Activated B cell treated with CpG ODN at 0.5 μM for 24 hours (primary cell): ENCODE measurements around the gene DLGAP4. TPM values are rescaled to one million over a fixed set of nuclear protein-coding genes. Genes with fewer than 3 reads are reported as not detected.
"Not testable (repeated sequence)": the region's sequence is repeated elsewhere in the genome, so short reads cannot be mapped to it uniquely, and the experiment has no call there.

ENCODE experiments used
- ATAC-seq: fragments of 200-7000 bp; cut with Tn5 transposase; one replicate; pipeline ENCODE4 v1.10.0; 2021; ENCODE audit warnings: low read depth, mild to moderate bottlenecking, moderate library complexity
- CTCF ChIA-PET: fragments of 350-600 bp; sonication (Branson Sonifier 250); formaldehyde crosslinking; loops from one replicate; lab custom pipeline; 2021; ENCODE audit warnings: antibody characterized with exemption; lab: Charles Lee
- POLR2A ChIA-PET: fragments of 350-600 bp; sonication (Branson Sonifier 250); formaldehyde crosslinking; loops from one replicate; lab custom pipeline; 2021; ENCODE audit warnings: antibody characterized with exemption; lab: Charles Lee
- DNase-seq: peaks from one replicate; pipeline ENCODE4 v3.0.0; 2022
- H3K27ac Mint-ChIP-seq: one replicate; pipeline ENCODE4 v1.8.0; 2020; ENCODE audit warnings: mixed read lengths
- H3K27me3 Mint-ChIP-seq: one replicate; pipeline ENCODE4 v1.8.0; 2021; ENCODE audit warnings: mixed read lengths
- H3K36me3 Mint-ChIP-seq: one replicate; pipeline ENCODE4 v1.8.0; 2021; ENCODE audit warnings: low read depth, mixed read lengths
- H3K4me1 Mint-ChIP-seq: one replicate; pipeline ENCODE4 v1.8.0; 2021; ENCODE audit warnings: mixed read lengths
- H3K4me3 Mint-ChIP-seq: one replicate; pipeline ENCODE4 v1.8.0; 2020; ENCODE audit warnings: mild to moderate bottlenecking, mixed read lengths
- H3K9me3 Mint-ChIP-seq: one replicate; pipeline ENCODE4 v1.8.0; 2020; ENCODE audit warnings: mixed read lengths
- intact Hi-C: fragments of 100-400 bp; cut with micrococcal nuclease; formaldehyde crosslinking; loops from one replicate; pipeline ENCODE4 v1.15.1; 2024
- total RNA-seq: library from RNA; stranded (reverse); gene quantifications from 2 replicates; pipeline ENCODE4 v1.2.3, GENCODE V29; 2022
- TF ChIP-seq, protein P1 (sequence below): fragments of 200-600 bp; IDR thresholded peaks from one replicate; pipeline ENCODE4 v1.8.0; 2022; ENCODE audit warnings: antibody characterized with exemption, mild to moderate bottlenecking

The DLGAP4 gene
- total RNA-seq, 1 donor from 2014 or later, result 38.7 TPM

DNA sequence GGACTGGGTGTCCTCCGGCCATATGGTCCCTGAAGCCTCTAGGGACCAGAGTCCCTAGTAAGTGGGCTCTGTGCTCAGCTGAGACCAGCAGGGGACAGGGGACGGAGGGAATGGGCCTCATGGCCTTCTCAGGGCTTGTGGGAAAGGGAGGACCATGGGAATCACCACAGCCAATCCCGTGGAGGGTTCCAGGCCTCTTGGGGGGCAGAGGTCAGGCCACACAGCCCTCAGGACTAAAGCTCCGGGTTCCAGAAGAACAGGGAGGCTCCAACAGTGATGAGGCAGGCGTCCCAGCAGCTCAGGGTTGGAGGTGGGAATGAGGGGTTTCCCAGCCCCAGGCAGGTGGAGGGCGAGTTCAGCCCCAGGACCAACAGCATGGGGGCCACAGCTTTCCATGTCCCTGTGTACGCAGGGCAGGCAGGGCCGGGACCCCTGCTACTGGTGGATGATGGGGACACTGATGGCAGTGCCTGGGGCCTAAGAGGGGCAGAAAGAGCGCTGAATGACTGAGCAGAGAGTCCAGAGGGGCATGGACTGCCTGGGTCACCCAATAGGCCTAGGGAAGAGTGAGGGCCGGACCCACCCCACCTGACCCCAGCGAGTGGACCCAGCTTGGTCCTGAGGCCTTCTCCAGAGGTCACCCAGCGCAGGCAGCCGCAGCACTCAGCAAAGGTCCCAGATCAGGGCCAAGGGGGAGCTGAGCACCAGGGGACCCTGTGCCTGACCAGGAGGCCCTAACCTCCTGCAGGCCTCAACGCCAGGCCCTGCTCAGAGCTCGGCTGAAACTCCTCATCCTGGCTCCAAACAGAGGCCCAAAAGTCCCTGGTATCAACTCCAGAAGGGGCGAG is 244.0 kb downstream of the DLGAP4 start:
- ChIA-PET CTCF (no interaction called here), POLR2A (no interaction called here)
- no peak for DNase-seq
- Mint-ChIP-seq H3K27ac (no peak overlapping the region), H3K27me3 (no peaks in the 10 kb centered on the region), H3K4me1 (peaks cover under 1% of the 10 kb centered on the region), H3K4me3 (no peak overlapping the region), H3K9me3 (no peaks in the 10 kb centered on the region), H3K36me3 (no peaks in the 10 kb centered on the region)
- intact Hi-C loops, result no loop called here
- ATAC-seq, result no peak
- TF ChIP-seq, protein P1, sequence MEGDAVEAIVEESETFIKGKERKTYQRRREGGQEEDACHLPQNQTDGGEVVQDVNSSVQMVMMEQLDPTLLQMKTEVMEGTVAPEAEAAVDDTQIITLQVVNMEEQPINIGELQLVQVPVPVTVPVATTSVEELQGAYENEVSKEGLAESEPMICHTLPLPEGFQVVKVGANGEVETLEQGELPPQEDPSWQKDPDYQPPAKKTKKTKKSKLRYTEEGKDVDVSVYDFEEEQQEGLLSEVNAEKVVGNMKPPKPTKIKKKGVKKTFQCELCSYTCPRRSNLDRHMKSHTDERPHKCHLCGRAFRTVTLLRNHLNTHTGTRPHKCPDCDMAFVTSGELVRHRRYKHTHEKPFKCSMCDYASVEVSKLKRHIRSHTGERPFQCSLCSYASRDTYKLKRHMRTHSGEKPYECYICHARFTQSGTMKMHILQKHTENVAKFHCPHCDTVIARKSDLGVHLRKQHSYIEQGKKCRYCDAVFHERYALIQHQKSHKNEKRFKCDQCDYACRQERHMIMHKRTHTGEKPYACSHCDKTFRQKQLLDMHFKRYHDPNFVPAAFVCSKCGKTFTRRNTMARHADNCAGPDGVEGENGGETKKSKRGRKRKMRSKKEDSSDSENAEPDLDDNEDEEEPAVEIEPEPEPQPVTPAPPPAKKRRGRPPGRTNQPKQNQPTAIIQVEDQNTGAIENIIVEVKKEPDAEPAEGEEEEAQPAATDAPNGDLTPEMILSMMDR, result no peak

DNA sequence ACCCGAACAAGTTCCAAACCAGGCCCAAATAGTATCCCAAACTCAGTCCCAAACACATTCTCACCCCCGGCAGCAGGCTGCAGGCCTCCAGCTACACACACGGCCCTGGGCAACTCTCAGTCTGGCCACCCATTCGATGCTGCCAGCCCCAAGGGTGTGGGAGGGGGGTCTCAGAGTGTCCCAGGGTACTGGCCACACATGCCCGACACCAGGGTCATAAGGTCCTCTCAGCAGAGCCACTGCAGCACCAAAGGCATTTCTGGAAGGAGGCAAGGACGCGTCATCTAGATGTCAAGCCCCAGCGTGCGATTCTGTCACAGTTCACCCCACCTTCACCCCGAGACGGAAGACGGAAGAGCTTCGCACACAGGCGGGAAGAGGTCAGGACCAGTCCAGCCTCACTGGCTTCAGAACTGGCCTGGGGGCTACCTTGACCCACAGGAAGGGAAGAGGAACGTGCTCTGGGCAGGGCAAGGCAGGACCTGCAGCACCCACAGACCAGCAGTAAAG is 244.7 kb downstream of the DLGAP4 start:
- Mint-ChIP-seq H3K9me3 (no peaks in the 10 kb centered on the region), H3K27me3 (no peaks in the 10 kb centered on the region), H3K27ac (no peak overlapping the region), H3K4me1 (peaks cover 2% of the 10 kb centered on the region), H3K36me3 (no peaks in the 10 kb centered on the region), H3K4me3 (no peak overlapping the region)
- ChIA-PET CTCF (no interaction called here), POLR2A (no interaction called here)
- intact Hi-C loops, result no loop called here
- no peak for DNase-seq
- ATAC-seq, result no peak
- TF ChIP-seq, protein P1, result no peak

DNA sequence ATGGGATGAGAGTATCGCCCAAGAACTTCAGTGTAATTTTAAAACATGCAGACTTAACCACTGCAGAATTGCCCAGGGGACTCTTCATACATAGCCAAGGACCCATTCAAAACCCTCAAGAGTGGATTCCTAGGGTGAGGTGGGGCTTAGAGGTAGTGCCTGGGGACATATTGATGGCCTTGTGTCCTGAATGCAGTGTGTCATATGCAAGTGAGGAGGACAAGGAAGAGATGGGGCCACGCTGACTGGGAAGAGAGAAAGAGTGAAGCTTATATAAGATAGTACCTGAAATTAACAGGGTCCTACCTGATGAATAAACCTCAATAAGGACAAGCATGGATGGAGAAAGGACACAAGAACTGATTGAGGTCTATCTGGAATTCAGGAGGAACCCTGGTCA is 249.1 kb downstream of the DLGAP4 start:
- Mint-ChIP-seq H3K4me3 (no peak overlapping the region), H3K9me3 (no peaks in the 10 kb centered on the region), H3K27me3 (no peaks in the 10 kb centered on the region), H3K4me1 (peaks cover 12% of the 10 kb centered on the region), H3K36me3 (no peaks in the 10 kb centered on the region), H3K27ac (no peak overlapping the region)
- DNase-seq (no peak), ATAC-seq (no peak)
- TF ChIP-seq, protein P1, result no peak
- POLR2A ChIA-PET, result no interaction called here
- CTCF ChIA-PET, result no interaction called here
- intact Hi-C loops, result no loop called here

DNA sequence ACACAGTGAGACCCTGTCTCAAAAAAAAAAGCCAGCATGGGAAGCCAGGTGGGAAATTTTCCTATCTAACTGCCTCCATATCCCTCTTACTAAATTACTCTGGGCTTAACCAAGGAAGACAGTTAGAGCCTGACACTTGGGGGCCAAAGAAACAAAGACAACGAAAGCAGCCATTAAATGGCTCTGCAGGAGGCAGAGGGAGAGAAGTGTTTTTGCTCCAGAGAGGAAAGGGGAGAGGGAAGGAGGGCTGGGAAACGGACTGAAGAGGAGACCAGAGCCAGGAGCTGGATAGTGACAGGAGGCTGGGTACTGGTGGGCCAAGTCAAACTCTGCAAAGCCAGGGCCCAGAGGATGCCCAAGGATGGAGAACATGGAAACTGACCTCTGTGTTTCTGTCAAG is 256.6 kb downstream of the DLGAP4 start:
- ChIA-PET POLR2A (interaction anchor here (0.6 kb wide), 1 partner anchor 1163 kb away, joined by 4 read pairs; no protein-coding TSS in a partner anchor), CTCF (interaction anchor here (1.3 kb wide), 1 partner anchor 43 kb away, joined by 3 read pairs; the partner anchor contains the start of gene RAB5IF)
- intact Hi-C loops, result no loop called here
- Mint-ChIP-seq H3K4me3 (no peak overlapping the region), H3K9me3 (peaks cover 2% of the 10 kb centered on the region), H3K4me1 (no peaks in the 10 kb centered on the region), H3K36me3 (no peaks in the 10 kb centered on the region), H3K27me3 (no peaks in the 10 kb centered on the region), H3K27ac (no peak overlapping the region)
- ATAC-seq, result no peak
- no peak for DNase-seq
- TF ChIP-seq, protein P1, result no peak

DNA sequence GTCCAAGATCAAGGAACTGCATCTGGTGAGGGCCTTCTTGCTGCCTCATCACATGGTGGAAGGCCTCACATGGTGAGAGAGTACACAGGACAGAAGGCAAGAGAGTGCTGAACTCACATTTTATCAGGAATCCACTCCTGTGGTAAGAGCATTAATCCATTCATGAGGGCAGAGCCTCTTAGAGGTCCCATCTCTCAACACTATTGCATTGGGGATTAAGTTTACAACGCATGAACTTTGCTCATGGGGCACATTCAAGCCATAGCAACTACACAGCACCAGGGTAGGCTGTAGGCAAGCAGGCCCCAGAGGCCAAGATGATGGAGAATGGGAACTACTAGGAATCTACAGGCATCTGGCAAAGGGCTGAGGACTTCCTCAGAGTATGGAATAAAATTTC is 257.2 kb downstream of the DLGAP4 start:
- DNase-seq (no peak), ATAC-seq (no peak)
- no peaks in the 10 kb centered on the region for H3K36me3 Mint-ChIP-seq
- no peaks in the 10 kb centered on the region for H3K27me3 Mint-ChIP-seq
- intact Hi-C loops, result no loop called here
- H3K27ac Mint-ChIP-seq, result no peak overlapping the region
- peaks cover 2% of the 10 kb centered on the region for H3K9me3 Mint-ChIP-seq
- TF ChIP-seq, protein P1, result no peak
- ChIA-PET CTCF (interaction anchor here (1.3 kb wide), 1 partner anchor 42 kb away, joined by 3 read pairs; the partner anchor contains the start of gene RAB5IF), POLR2A (no interaction called here)
- no peak overlapping the region for H3K4me3 Mint-ChIP-seq
- H3K4me1 Mint-ChIP-seq, result no peaks in the 10 kb centered on the region

DNA sequence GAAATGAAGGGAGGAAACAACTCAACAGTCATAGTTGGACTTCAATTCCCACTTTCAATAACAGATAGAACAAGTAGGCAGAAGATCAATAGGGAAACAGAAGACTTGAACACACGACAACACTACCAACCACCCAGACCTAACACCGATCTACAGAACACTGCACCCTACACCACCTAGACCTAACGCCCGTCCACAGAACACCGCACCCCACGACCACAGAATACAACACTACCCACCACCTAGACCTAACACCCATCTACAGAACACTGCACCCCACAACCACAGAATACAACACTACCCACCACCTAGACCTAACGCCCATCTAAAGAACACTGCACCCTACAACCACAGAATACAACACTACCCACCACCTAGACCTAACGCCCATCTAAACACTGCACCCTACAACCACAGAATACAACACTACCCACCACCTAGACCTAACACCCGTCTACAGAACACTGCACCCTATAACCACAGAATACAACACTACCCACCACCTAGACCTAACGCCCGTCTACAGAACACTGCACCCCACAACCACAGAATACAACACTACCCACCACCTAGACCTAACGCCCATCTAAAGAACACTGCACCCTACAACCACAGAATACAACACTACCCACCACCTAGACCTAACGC is 258.1 kb downstream of the DLGAP4 start:
- H3K9me3 Mint-ChIP-seq, H3K27ac Mint-ChIP-seq, ATAC-seq, CTCF ChIA-PET, intact Hi-C loops, H3K4me1 Mint-ChIP-seq, H3K36me3 Mint-ChIP-seq, H3K4me3 Mint-ChIP-seq, H3K27me3 Mint-ChIP-seq, POLR2A ChIA-PET, DNase-seq: not testable (repeated sequence)

- H3K27me3 Mint-ChIP-seq, DNase-seq, H3K27ac Mint-ChIP-seq, H3K4me3 Mint-ChIP-seq, CTCF ChIA-PET, H3K9me3 Mint-ChIP-seq, intact Hi-C loops, ATAC-seq, H3K36me3 Mint-ChIP-seq, H3K4me1 Mint-ChIP-seq: not testable (repeated sequence)
- POLR2A ChIA-PET, result interaction anchor here (1.5 kb wide), 1 partner anchor 31 kb away, joined by 5 read pairs; no protein-coding TSS in a partner anchor
Measured at GRCh38 chr20:36564726-36565121, 258.6 kb downstream of the DLGAP4 start.
